IMR-90 (cell line): Measurements from ENCODE around the gene ADAMTSL5. TPM values are rescaled to one million over a fixed set of nuclear protein-coding genes. Genes with fewer than 3 reads are reported as not detected.
A peak's percentile ranks its signal among the peaks of the same experiment; 100 is the strongest.

Source experiments
- ATAC-seq: fragments of 200-7000 bp; cut with Tn5 transposase; 2 replicates; pipeline ENCODE4 v1.9.1; 2020; ENCODE audit warnings: low read depth, mild to moderate bottlenecking, moderate library complexity
- BruUV-seq: library from RNA; stranded (reverse); fragments of 400-500 nt; replicated peaks from 2 replicates; lab custom pipeline; 2021; lab: Mats Ljungman, UMichigan
- CTCF ChIA-PET: fragments of 300-600 bp; formaldehyde crosslinking; extraction: SDS; loops from one replicate; lab custom pipeline; 2021; ENCODE audit warnings: antibody characterized with exemption; lab: Yijun Ruan, JAX
- POLR2A ChIA-PET: fragments of 300-600 bp; sonication (Branson Sonifier 250); formaldehyde crosslinking; loops from one replicate; lab custom pipeline; 2022; ENCODE audit warnings: antibody characterized with exemption; ENCODE audit not compliant: unreplicated experiment; lab: Charles Lee
- DNase-seq: peaks from one replicate; pipeline ENCODE4 v3.0.0; 2013
- H2AFZ ChIP-seq: replicated peaks from 2 replicates; pipeline ENCODE3; 2013; ENCODE audit warnings: low read length, mild to moderate bottlenecking; ENCODE audit not compliant: poor library complexity
- H2AK5ac ChIP-seq: 2 replicates; pipeline ENCODE4 v1.6.1; 2013; ENCODE audit warnings: low read depth, low read length, inconsistent platforms
- H2AK9ac ChIP-seq: replicated peaks from 2 replicates; pipeline ENCODE3; 2013; ENCODE audit warnings: mild to moderate bottlenecking, low read depth, low read length, moderate library complexity; ENCODE audit not compliant: poor library complexity
- H2BK120ac ChIP-seq: 2 replicates; pipeline ENCODE4 v1.6.1; 2013; ENCODE audit warnings: low read depth, low read length, inconsistent platforms
- H2BK15ac ChIP-seq: 3 replicates; pipeline ENCODE4 v1.6.1; 2013; ENCODE audit warnings: low read depth, low read length, inconsistent platforms
- H2BK20ac ChIP-seq: 2 replicates; pipeline ENCODE4 v1.6.1; 2013; ENCODE audit warnings: low read depth, mild to moderate bottlenecking, inconsistent platforms, low read length, moderate library complexity
- H2BK5ac ChIP-seq: 2 replicates; pipeline ENCODE4 v1.6.1; 2013; ENCODE audit warnings: mild to moderate bottlenecking, low read depth, low read length, inconsistent platforms; ENCODE audit not compliant: poor library complexity, severe bottlenecking
- H3K14ac ChIP-seq: replicated peaks from 2 replicates; pipeline ENCODE4 v1.6.1; 2013; ENCODE audit warnings: low read depth, low read length, inconsistent platforms
- H3K18ac ChIP-seq: 2 replicates; pipeline ENCODE4 v1.6.1; 2013; ENCODE audit warnings: low read depth, low read length, control low read depth
- H3K23ac ChIP-seq: 2 replicates; pipeline ENCODE4 v1.6.1; 2013; ENCODE audit warnings: low read depth, low read length, inconsistent platforms
- H3K27ac ChIP-seq: 2 replicates; pipeline ENCODE4 v1.5.1; 2013; ENCODE audit warnings: mild to moderate bottlenecking, control low read depth, low read length; ENCODE audit not compliant: insufficient read depth
- H3K27me3 ChIP-seq: 2 replicates; pipeline ENCODE4 v1.6.1; 2013; ENCODE audit warnings: low read length; ENCODE audit not compliant: control insufficient read depth, insufficient read depth
- H3K36me3 ChIP-seq: 2 replicates; pipeline ENCODE4 v1.6.1; 2013; ENCODE audit warnings: low read length, mixed read lengths; ENCODE audit not compliant: control insufficient read depth, insufficient read depth
- H3K4ac ChIP-seq: 2 replicates; pipeline ENCODE4 v1.6.1; 2013; ENCODE audit warnings: low read depth, low read length, inconsistent platforms
- H3K4me1 ChIP-seq: 2 replicates; pipeline ENCODE4 v1.6.1; 2013; ENCODE audit warnings: low read length, mixed read lengths; ENCODE audit not compliant: control insufficient read depth, insufficient read depth
- H3K4me2 ChIP-seq: 2 replicates; pipeline ENCODE4 v1.6.1; 2013; ENCODE audit warnings: low read depth, mild to moderate bottlenecking, control low read depth, low read length, moderate library complexity
- H3K4me3 ChIP-seq: 2 replicates; pipeline ENCODE4 v1.5.1; 2013; ENCODE audit warnings: low read depth, mild to moderate bottlenecking, control low read depth, low read length, moderate library complexity; ENCODE audit not compliant: insufficient read depth
- H3K56ac ChIP-seq: 2 replicates; pipeline ENCODE4 v1.6.1; 2013; ENCODE audit warnings: low read length, inconsistent platforms; ENCODE audit not compliant: insufficient read depth; ENCODE audit errors: extremely low read depth
- H3K79me1 ChIP-seq, 2 experiments: 2 replicates each; pipeline ENCODE4 v1.6.1; 2013; ENCODE audit warnings: low read length in 2 of 2, inconsistent platforms in 1 of 2, low read depth in 1 of 2
- H3K9ac ChIP-seq: 2 replicates; pipeline ENCODE4 v1.6.1; 2013; ENCODE audit warnings: low read depth, low read length, control low read depth
- H3K9me1 ChIP-seq: 2 replicates; pipeline ENCODE4 v1.6.1; 2013; ENCODE audit warnings: low read length, inconsistent platforms; ENCODE audit not compliant: insufficient read depth
- H3K9me3 ChIP-seq: 2 replicates; pipeline ENCODE4 v1.6.1; 2013; ENCODE audit warnings: low read length; ENCODE audit not compliant: control insufficient read depth, insufficient read depth
- H4K20me1 ChIP-seq: 2 replicates; pipeline ENCODE4 v1.6.1; 2013; ENCODE audit warnings: low read length, inconsistent platforms; ENCODE audit not compliant: insufficient read depth
- H4K5ac ChIP-seq: 2 replicates; pipeline ENCODE4 v1.6.1; 2013; ENCODE audit warnings: mild to moderate bottlenecking, low read depth, low read length, control low read depth
- H4K8ac ChIP-seq, 2 experiments: 2 replicates each; pipeline ENCODE4 v1.6.1; 2013; ENCODE audit warnings: low read depth in 2 of 2, low read length in 2 of 2, control low read depth in 1 of 2, inconsistent platforms in 1 of 2
- H4K91ac ChIP-seq: 2 replicates; pipeline ENCODE4 v1.6.1; 2013; ENCODE audit warnings: low read depth, low read length, inconsistent platforms; ENCODE audit not compliant: insufficient read depth
- BHLHE40 ChIP-seq: fragments of 150-350 bp; IDR thresholded peaks from 2 replicates; pipeline ENCODE4 v1.6.1; 2016; ENCODE audit warnings: mild to moderate bottlenecking, low read depth, low read length
- CEBPB ChIP-seq: IDR thresholded peaks from 2 replicates; pipeline ENCODE4 v1.6.1; 2012; ENCODE audit warnings: low read depth, low read length, improper control_type of control experiment
- CHD1 ChIP-seq: IDR thresholded peaks from 2 replicates; pipeline ENCODE4 v1.6.1; 2012; ENCODE audit warnings: low read depth, low read length, improper control_type of control experiment
- FOS ChIP-seq: fragments of 150-350 bp; IDR thresholded peaks from 2 replicates; pipeline ENCODE4 v1.6.1; 2016; ENCODE audit warnings: low read depth, low read length
- MAFK ChIP-seq: IDR thresholded peaks from 2 replicates; pipeline ENCODE4 v1.6.1; 2012; ENCODE audit warnings: low read depth, low read length, improper control_type of control experiment
- MAZ ChIP-seq: IDR thresholded peaks from 2 replicates; pipeline ENCODE4 v1.6.1; 2012; ENCODE audit warnings: low read depth, mild to moderate bottlenecking, low read length, improper control_type of control experiment, moderate library complexity, borderline replicate concordance
- MXI1 ChIP-seq: IDR thresholded peaks from 2 replicates; pipeline ENCODE4 v1.6.1; 2012; ENCODE audit warnings: low read depth, mild to moderate bottlenecking, low read length, moderate library complexity, borderline replicate concordance
- NFE2L2 ChIP-seq: fragments of 150-350 bp; IDR thresholded peaks from 2 replicates; pipeline ENCODE4 v1.6.1; 2016; ENCODE audit warnings: low read depth, mild to moderate bottlenecking, low read length
- POLR2A ChIP-seq: IDR thresholded peaks from 2 replicates; pipeline ENCODE4 v1.6.1; 2012; ENCODE audit warnings: mild to moderate bottlenecking, low read depth, low read length
- RAD21 ChIP-seq: IDR thresholded peaks from 2 replicates; pipeline ENCODE4 v1.6.1; 2012; ENCODE audit warnings: low read length, improper control_type of control experiment
- RCOR1 ChIP-seq: IDR thresholded peaks from 2 replicates; pipeline ENCODE4 v1.6.1; 2012; ENCODE audit warnings: mild to moderate bottlenecking, low read length, improper control_type of control experiment; ENCODE audit not compliant: insufficient replicate concordance
- RFX5 ChIP-seq: IDR thresholded peaks from 2 replicates; pipeline ENCODE4 v1.8.0; 2012; ENCODE audit warnings: low read depth, mild to moderate bottlenecking, low read length, moderate library complexity
- SMC3 ChIP-seq: fragments of 150-350 bp; IDR thresholded peaks from 2 replicates; pipeline ENCODE4 v1.6.1; 2016; ENCODE audit warnings: low read depth, mild to moderate bottlenecking, antibody characterized with exemption, low read length, moderate library complexity
- WGBS, 2 experiments: methylation state at CpG; one replicate each; pipeline versions ENCODE4 v1.1.5 to v1.1.7; 2013; ENCODE audit warnings: missing lambda C conversion rate in 2 of 2; ENCODE audit not compliant: insufficient read length in 1 of 2; ENCODE audit errors: extremely low coverage in 2 of 2; 5-methylcytosine and 5-hydroxymethylcytosine counted together
- dilution Hi-C: fragments of 300-500 bp; cut with HindIII; formaldehyde crosslinking; loops from one replicate; pipeline ENCODE4 v1.14.3; 2018; ENCODE audit warnings: low sequenced_read_pairs; ENCODE audit not compliant: unreplicated experiment
- in situ Hi-C: fragments of 300-500 bp; cut with MboI; formaldehyde crosslinking; loops from 3 replicates; pipeline ENCODE4 v1.14.3; 2019; ENCODE audit warnings: low sequenced_read_pairs, inconsistent platforms, mixed read lengths
- intact Hi-C: fragments of 100-400 bp; cut with micrococcal nuclease; formaldehyde crosslinking; loops from 2 replicates; pipeline ENCODE4 v1.10.0; 2022
- polyA plus RNA-seq, 3 experiments: library from polyadenylated mRNA; depleted of rRNA; stranded (reverse); fragments of >200 nt; gene quantifications; 2 replicates each; pipeline ENCODE4 v1.2.3, GENCODE V29; 2012; ENCODE audit warnings: low replicate concordance in 1 of 3
- total RNA-seq: library from RNA; depleted of rRNA; stranded (reverse); fragments of >200 nt; gene quantifications from 2 replicates; pipeline ENCODE4 v1.2.3, GENCODE V29; 2012
- TF ChIP-seq, protein P1 (sequence below): fragments of 150-350 bp; IDR thresholded peaks from 2 replicates; pipeline ENCODE4 v1.6.1; 2017; ENCODE audit warnings: mild to moderate bottlenecking, antibody characterized with exemption, low read length, low read depth
- TF ChIP-seq, protein P2 (sequence below): fragments of 150-350 bp; IDR thresholded peaks from 2 replicates; pipeline ENCODE4 v1.6.1; 2016; ENCODE audit warnings: low read depth, mild to moderate bottlenecking, low read length, moderate library complexity, borderline replicate concordance
- TF ChIP-seq, protein P3 (sequence below): conservative IDR thresholded peaks from 2 replicates; pipeline ENCODE4 v1.5.1; 2012; ENCODE audit warnings: mild to moderate bottlenecking, low read depth, low read length, improper control_type of control experiment

The ADAMTSL5 gene
- total and polyA plus RNA-seq, 2 of the 4 experiments (the other 2 are of a cell fraction) = 0.90 to 10.8 TPM

DNA sequence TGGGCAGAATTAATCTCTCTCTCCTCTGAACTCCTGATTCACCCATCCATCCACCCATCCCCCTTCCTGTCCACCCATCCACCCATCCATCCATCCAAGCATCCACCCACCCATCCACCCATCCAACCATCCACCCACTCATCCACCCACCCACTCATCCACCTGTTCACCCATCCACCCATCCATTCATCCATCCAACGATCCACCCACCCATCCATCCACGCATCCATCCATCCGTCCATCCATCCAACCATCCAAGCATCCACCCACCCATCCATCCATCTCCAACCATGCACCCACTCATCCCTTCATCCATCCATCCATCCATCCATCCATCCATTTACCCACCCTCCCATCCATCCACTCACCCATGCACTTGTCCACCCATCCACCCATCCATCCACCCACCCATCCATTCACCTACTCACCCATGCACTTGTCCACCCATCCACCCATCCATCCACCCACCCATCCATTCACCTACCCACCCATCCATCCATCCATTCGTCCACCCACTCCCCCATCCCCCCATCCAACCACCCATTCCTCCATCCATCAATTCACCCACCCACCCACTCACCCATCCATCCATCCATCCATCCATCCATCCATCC is 36.6 kb upstream of the ADAMTSL5 start:
- in situ Hi-C loops (loop anchor here (25.0 kb wide), 1 partner anchor 238 kb away; no protein-coding TSS in a partner anchor), dilution Hi-C loops (no loop called here), intact Hi-C loops (loop anchor here (5.0 kb wide), 1 partner anchor 248 kb away; no protein-coding TSS in a partner anchor)
- no peak overlapping the region for H3K4ac ChIP-seq
- H3K4me1 ChIP-seq = no peaks in the 10 kb centered on the region
- H2AFZ ChIP-seq = no peak overlapping the region
- no peak overlapping the region for H2BK15ac ChIP-seq
- no peak overlapping the region for H2AK9ac ChIP-seq
- TF ChIP-seq POLR2A (no peak), BHLHE40 (no peak), RCOR1 (no peak), MXI1 (no peak), NFE2L2 (no peak), CEBPB (no peak), FOS (no peak), MAZ (no peak), SMC3 (no peak), MAFK (no peak), RAD21 (no peak), RFX5 (no peak), CHD1 (no peak)
- TF ChIP-seq, protein P1, sequence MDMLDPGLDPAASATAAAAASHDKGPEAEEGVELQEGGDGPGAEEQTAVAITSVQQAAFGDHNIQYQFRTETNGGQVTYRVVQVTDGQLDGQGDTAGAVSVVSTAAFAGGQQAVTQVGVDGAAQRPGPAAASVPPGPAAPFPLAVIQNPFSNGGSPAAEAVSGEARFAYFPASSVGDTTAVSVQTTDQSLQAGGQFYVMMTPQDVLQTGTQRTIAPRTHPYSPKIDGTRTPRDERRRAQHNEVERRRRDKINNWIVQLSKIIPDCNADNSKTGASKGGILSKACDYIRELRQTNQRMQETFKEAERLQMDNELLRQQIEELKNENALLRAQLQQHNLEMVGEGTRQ = no peak
- TF ChIP-seq, protein P2, sequence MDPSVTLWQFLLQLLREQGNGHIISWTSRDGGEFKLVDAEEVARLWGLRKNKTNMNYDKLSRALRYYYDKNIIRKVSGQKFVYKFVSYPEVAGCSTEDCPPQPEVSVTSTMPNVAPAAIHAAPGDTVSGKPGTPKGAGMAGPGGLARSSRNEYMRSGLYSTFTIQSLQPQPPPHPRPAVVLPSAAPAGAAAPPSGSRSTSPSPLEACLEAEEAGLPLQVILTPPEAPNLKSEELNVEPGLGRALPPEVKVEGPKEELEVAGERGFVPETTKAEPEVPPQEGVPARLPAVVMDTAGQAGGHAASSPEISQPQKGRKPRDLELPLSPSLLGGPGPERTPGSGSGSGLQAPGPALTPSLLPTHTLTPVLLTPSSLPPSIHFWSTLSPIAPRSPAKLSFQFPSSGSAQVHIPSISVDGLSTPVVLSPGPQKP = no peak
- TF ChIP-seq, protein P3, sequence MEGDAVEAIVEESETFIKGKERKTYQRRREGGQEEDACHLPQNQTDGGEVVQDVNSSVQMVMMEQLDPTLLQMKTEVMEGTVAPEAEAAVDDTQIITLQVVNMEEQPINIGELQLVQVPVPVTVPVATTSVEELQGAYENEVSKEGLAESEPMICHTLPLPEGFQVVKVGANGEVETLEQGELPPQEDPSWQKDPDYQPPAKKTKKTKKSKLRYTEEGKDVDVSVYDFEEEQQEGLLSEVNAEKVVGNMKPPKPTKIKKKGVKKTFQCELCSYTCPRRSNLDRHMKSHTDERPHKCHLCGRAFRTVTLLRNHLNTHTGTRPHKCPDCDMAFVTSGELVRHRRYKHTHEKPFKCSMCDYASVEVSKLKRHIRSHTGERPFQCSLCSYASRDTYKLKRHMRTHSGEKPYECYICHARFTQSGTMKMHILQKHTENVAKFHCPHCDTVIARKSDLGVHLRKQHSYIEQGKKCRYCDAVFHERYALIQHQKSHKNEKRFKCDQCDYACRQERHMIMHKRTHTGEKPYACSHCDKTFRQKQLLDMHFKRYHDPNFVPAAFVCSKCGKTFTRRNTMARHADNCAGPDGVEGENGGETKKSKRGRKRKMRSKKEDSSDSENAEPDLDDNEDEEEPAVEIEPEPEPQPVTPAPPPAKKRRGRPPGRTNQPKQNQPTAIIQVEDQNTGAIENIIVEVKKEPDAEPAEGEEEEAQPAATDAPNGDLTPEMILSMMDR = no peak
- no peak overlapping the region for H3K14ac ChIP-seq
- no peaks in the 10 kb centered on the region; the same call in 1 of the 2 replicates for H4K20me1 ChIP-seq
- no peak overlapping the region for H2BK20ac ChIP-seq
- ChIA-PET CTCF (no interaction called here), POLR2A (no interaction called here)
- peak overlapping the region; percentile 45 for H2BK5ac ChIP-seq
- no peak overlapping the region for H3K23ac ChIP-seq
- no peaks in the 10 kb centered on the region for H3K9me3 ChIP-seq
- no peak overlapping the region for H3K56ac ChIP-seq
- peaks cover 2% of the 10 kb centered on the region for H3K27me3 ChIP-seq
- no peak overlapping the region for H3K4me3 ChIP-seq
- peaks cover 3 to 6% of the 10 kb centered on the region in 2 experiments; a peak in 2 of 4 replicates for H3K79me1 ChIP-seq
- no peak overlapping the region for H4K91ac ChIP-seq
- H3K9me1 ChIP-seq = peaks cover 3% of the 10 kb centered on the region; the same call in 1 of the 2 replicates
- BruUV-seq = no TSS peak
- no peak overlapping the region for H3K9ac ChIP-seq
- H3K27ac ChIP-seq = no peak overlapping the region
- no peak overlapping the region for H3K18ac ChIP-seq
- H3K36me3 ChIP-seq = peaks cover 7% of the 10 kb centered on the region; the same call in 1 of the 2 replicates
- no peak overlapping the region for H2BK120ac ChIP-seq
- DNase-seq (no peak), ATAC-seq (no peak)
- H4K8ac ChIP-seq = no peak overlapping the region
- H4K5ac ChIP-seq = no peak overlapping the region
- no peak overlapping the region for H3K4me2 ChIP-seq
- WGBS, 2 experiments = 84% methylated on average over 4 of the region's 4 CpGs; no CpG with 5 or more reads in 1 of the 2 experiments
- no peak overlapping the region for H2AK5ac ChIP-seq
